ENCODE results near the gene VPS11. TPM values are rescaled to one million over a fixed set of nuclear protein-coding genes. Genes with fewer than 3 reads are reported as not detected.

Gene VPS11
- total RNA-seq, 1 experiment from 2014 or later = 18.6 TPM

- Histone ChIP-seq H3K27me3 (ENCODE audit: insufficient read depth, low read length) (no peaks in the 10 kb centered on the region), H3K14ac (ENCODE audit: insufficient read depth, low read length) (no peak overlapping the region), H2BK20ac (ENCODE audit: low read depth, low read length, poor library complexity, severe bottlenecking) (no peak overlapping the region), H3K4me2 (ENCODE audit: insufficient read depth, insufficient read length, low read length) (no peak overlapping the region), H3T11ph (ENCODE audit: low read length) (no peak overlapping the region), H3K27ac (ENCODE audit: insufficient read length, low read depth, low read length) (no peak overlapping the region), H3K9me3 (ENCODE audit: control insufficient read depth, low read depth, low read length) (no peaks in the 10 kb centered on the region), H4K8ac (replicated peaks; ENCODE audit: insufficient read length, low read depth, low read length) (no peak overlapping the region), H3K56ac (ENCODE audit: insufficient read length, low read depth, low read length) (no peak overlapping the region), H3K23ac (ENCODE audit: insufficient read length, low read depth, low read length) (no peak overlapping the region), H3K4ac (ENCODE audit: low read depth, low read length) (no peak overlapping the region), H3K18ac (ENCODE audit: insufficient read length, low read depth, low read length) (no peak overlapping the region), H2AK5ac (ENCODE audit: insufficient read length, low read length) (no peak overlapping the region), H2BK12ac (ENCODE audit: insufficient read length, low read depth, low read length) (no peak overlapping the region), H4K91ac (ENCODE audit: insufficient read length, low read depth, low read length) (no peak overlapping the region), H3K79me2 (ENCODE audit: insufficient read depth, low read length) (peaks cover 13% of the 10 kb centered on the region; the same call in 1 of the 2 replicates), H2BK5ac (ENCODE audit: insufficient read length, low read length) (no peak overlapping the region), H4K20me1 (ENCODE audit: control insufficient read depth, insufficient read depth, insufficient read length) (no peaks in the 10 kb centered on the region), H3K23me2 (ENCODE audit: insufficient read length, low read depth, low read length, poor library complexity, severe bottlenecking) (peaks cover 18% of the 10 kb centered on the region), H3K4me1 (ENCODE audit: insufficient read depth, low read length) (no peaks in the 10 kb centered on the region; the same call in 1 of the 2 replicates), H2AFZ (ENCODE audit: low read length) (no peak overlapping the region), H3K9ac (ENCODE audit: extremely low read depth, insufficient read length, low read length) (no peak overlapping the region), H3K79me1 (ENCODE audit: insufficient read depth, low read depth, low read length, poor library complexity, severe bottlenecking) (no peaks in the 10 kb centered on the region), H4K5ac (ENCODE audit: insufficient read length, low read depth, low read length) (no peak overlapping the region), H2BK120ac (ENCODE audit: low read depth, low read length, poor library complexity, severe bottlenecking) (no peak overlapping the region), H2BK15ac (ENCODE audit: low read depth, low read length) (no peak overlapping the region)
- no peaks in the 10 kb centered on the region; a peak in 1 of 5 replicates for H3K9me3 Mint-ChIP-seq
- WGBS (ENCODE audit: extremely low coverage, insufficient read length, low lambda C conversion rate) = no CpG with 5 or more reads among the region's 1 CpG
- H3K4me1 Mint-ChIP-seq = peaks cover 27 to 33% of the 10 kb centered on the region in 2 experiments
- H3K36me3 Mint-ChIP-seq (ENCODE audit: insufficient read depth in 1 of 3, low read depth in 3 of 3) = peaks cover 17 to 38% (median 33%) of the 10 kb centered on the region in 3 experiments
- H3K27me3 Mint-ChIP-seq (ENCODE audit: low read depth) = no peaks in the 10 kb centered on the region
- no peak for TF ChIP-seq CTCF (conservative IDR thresholded peaks at IDR 0.05)
- no peak overlapping the region for H3K4me3 Mint-ChIP-seq
- no peak overlapping the region for H3K27ac Mint-ChIP-seq
- no peak for DNase-seq
Observed at GRCh38 chr11:119089319-119089718, 21.7 kb downstream of the VPS11 start.

Measured in H9 (cell line).